Limb (tissue), 2 donors: Measurements from ENCODE around the gene IFNAR2.
"Not testable (repeated sequence)": the region's sequence is repeated elsewhere in the genome, so short reads cannot be mapped to it uniquely, and the experiment has no call there.

ENCODE experiments used
- DNase-seq, 2 donors: peaks; one replicate each; pipeline ENCODE4 v3.0.0-alpha.2; 2016; ENCODE audit errors: extremely low spot score in 2 of 2

Gene IFNAR2

DNA sequence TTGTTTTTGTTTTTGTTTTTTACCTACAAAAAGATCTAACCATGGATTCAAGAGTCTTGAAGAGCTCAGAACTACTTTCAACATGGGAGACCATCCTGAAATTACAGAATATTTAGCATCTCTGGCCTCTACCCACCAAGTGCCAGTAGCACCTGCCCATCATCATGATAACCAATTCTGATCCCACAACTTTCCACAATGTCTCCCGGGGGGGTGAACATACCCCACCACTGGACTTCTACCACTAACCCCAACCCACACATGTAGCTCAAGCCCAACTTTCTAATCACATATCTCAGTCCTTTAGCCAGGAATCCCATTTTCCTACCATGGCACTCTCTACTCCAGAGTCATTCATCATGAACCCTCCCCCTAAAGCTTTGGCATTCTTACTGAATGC lies 15.7 kb upstream of the IFNAR2 start:
- no peak for DNase-seq

DNA sequence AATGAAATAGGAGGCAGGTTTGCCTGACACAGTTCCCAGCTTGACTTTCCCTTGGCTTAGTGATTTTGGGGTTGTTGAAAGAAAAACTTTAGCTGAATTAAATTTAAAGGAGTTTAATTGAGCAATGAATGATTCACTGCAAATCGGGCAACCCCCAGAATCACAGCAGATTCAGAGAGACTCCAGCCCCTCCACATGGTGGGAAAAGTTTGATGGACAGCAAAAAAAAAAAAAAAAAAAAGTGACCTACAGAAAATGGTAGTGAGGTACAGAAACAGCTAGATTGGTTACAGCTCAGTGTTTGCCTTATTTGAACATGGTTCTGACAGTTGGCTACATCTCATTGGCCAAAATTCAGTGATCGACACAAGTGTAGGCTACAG lies 12.6 kb upstream of the IFNAR2 start:
- no peak for DNase-seq

DNA sequence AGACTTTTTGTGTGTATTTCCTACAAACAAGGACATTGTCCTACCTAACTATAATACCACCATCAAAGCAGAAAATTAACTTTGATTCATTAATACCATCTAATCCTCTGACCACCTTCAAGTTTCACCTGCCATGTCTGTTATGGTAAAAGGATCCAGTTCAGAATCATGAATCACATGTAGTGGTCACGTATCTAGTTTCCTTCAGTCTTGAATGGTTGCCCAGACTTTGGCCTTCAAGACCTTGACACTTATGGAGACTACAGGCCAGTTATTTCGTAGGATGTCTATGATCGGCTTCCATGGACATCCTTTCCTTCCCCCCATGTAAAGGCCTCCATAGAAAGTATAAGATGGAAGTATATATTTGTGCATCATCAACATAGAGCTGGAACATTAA lies 10.4 kb upstream of the IFNAR2 start:
- no peak for DNase-seq

DNA sequence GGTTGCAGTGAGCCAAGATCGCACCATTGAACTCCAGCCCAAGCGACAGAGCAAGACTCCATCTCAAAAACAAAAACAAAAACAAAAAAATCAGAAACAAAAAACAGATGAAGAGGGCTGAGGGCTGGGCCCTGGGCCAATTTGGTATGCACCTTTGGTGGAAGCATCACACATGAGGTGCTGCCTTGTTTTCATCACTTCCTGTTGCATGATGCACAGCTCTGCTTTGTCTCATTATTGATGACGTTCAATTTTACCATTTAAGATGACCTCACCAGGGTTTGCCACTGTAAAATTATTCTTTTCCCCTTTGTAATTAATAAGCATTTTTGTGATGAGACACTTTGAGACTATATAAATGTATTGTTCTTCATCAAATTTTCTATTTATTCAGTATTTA lies 9.8 kb upstream of the IFNAR2 start:
- DNase-seq: no peak

DNA sequence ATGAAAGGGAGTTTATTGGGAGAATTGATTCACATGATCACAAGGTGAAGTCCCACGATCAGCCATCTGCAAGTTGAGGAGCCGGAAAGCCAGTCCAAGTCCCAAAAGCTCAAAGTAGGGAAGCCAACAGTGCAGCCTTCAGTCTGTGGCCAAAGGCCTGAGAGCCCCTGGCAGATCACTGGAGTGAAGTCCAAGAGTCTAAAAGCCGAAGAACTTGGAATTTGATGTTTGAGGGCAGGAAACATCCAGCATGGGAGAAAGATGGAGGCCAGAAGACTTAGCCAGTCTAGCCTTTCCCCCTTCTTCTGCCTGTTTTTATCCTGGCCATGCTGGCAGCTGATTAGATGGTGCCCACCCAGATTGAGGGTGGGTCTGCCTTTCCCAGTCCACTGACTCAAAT lies 4.4 kb upstream of the IFNAR2 start:
- DNase-seq: not testable (repeated sequence)

DNA sequence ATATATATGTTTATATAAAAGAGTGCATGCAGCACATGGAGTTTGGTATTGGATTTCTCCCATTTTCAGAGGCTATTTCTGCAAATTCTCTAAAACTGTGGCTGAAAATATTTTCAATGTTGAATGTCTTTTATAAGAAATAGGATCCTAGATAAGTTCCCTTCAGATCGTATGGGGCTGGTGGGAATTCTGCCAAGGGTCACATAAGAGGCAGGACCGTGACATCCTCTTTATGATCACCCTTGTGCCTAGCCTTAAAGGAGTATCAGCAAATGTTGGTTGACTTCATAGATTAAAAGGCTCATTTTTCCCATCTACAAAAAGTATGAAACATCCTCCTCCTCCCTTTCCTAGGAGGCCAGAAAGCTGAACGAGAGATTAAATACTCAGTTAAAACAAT lies 1.3 kb upstream of the IFNAR2 start:
- DNase-seq: no peak

DNA sequence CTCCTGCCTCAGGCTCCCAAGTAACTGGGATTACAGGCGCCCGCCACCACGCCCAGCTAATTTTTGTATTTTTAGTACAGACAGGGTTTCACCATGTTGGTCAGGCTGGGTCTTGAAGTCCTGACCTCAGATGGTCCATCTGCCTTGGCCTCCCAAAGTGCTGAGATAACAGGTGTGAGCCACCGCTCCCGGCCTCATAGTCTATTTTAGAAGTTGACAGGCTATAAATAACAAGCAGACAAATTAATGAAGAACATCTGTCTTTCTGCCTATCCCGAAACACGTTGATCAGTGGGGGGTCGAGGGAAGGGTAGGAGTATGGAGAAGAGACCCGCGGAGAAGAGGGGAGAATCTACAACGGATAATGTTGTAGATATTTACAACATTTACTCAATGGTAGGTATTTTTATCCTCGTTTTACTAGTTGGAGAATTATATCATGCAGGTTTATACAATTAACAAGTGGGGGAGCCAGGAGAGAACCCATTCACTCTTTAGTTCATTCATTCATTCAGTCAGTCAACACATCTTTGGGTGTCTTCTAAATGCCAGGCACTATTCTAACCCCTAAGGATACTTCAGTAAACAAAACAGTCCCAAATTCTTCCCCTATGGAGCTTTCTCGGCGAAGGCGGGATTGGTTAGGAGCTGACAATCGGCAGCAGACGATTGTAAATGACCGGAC lies 497 bp upstream of the IFNAR2 start:
- no peak for DNase-seq

DNA sequence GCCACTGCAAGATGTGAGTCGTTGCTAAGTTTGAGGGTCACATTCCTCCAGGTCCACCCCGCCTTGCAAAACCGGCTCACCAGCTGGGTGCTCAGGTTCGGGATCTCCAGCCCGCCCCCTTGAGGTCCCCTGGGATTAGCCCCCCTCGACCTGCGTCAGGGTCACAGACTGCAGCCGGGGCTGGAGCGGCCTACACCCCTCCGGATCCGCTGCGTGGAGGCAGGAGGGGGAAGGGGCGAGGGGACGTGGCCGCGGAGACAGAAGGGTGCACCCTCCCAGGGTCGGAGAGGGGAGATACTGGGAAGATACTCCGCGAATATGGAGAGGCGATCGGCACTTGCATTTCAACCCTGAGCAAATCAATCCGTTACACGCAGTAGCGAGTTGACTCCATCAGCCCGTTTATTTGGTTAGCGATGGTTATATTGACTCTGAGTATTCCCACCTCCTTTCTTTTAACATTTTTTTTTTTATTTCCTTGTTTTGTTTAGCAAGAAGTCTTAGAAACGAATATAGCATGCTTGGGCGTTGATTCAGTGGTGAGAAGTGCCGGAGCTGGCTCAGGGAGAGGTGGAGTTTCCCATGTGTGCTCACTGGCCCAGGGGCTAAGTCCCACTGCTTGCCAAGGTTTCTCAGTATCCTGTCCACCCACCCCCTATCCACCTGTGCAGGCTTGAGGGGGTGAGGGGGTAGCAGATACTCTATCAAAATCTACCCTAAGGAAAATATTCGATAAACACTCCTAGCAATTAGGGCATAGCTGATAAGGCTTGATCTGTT lies 997 bp downstream of the IFNAR2 start:
- peak in 1 of 2 donors; percentile 77 for DNase-seq

DNA sequence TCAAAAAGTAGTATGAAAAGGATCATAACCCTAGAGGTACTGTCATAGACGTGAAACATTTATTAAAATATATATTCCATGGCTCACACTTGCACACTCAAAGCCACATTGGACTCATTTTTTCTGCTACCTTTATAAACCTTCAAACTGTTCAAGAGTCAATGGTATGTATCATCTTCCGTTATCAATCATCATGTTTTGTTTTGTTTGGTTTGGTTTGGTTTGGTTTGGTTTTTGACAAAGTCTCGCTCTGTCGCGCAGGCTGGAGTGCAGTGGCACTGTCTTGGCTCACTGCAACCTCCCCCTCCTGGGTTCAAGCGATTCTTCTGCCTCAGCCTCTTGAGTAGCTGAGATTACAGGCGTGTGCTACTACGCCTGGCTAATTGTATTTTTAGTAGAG lies 1.8 kb downstream of the IFNAR2 start:
- DNase-seq: no peak

DNA sequence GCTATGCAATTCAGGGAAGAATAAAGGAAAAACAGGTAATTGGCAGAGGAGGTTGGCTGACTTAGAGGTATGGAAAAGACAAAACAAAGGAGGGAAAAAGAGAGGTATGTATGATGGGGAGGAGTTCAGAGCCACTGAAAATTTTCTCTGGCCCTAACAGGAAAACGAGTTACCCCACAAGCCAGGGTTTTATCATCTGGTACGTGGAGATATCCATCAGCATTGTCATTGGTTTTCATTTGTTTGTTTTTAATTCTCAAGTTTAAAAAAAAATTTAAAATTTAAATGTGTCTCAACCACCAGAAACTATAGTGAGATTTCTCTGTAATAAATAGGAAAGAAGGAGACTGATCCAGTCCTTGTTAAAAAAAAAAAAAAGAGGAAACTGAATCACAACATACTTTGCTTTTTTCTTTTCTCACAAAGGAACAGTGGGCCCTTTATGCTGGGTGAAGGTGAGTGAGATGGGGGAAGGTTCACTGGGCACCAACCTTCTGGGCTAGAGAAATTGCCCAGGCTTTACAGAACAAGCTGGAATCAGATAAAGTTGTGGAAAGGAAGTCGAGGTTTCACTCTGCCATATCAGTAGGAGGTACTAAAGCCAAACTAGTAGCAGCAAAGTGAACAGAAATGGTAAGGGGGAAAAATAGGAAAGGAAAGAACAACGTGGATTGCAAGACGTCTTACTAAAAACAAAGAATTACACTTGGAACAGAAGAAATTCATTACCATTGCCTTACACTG lies 2.7 kb downstream of the IFNAR2 start:
- no peak for DNase-seq

DNA sequence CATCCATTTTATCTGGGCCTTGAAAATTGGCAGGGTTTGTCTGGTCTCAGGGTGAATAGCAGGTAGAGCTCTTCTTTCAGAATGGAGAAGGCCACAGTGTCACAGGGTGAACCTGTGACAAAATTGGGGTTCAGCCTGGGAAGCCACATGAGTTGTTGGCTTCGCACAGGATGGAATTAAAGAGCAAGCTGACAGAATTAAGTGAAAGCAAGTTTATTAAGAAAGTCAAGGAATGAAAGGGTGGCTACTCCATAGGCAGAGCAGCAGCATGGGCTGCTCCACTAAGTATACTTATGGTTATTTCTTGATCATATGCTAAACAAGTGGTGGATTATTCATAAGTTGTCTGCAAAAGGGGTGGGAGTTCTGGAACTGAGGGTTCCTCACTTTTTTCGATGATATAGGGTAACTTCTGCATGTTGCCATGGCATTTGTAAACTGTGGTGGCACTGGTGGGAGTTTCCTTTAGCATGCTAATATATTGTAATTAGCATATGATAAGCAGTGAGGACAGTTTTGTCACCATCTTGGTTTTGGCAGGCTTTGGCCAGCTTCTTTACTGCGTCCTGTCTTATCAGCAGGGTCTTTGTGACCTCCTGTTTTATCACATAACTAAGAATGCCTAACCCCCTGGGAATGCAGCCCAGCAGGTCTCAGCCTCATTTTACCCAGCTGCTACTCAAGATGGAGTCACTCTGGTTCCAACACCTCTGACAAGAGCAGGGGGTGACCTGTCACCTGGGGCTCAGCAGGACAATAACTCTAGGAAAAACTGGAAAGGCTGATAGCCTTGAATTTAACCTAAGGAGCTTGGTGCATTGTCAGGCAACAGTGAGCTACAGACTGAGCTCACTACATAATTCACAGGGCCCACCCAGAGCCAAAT lies 5.1 kb downstream of the IFNAR2 start:
- DNase-seq: no peak

DNA sequence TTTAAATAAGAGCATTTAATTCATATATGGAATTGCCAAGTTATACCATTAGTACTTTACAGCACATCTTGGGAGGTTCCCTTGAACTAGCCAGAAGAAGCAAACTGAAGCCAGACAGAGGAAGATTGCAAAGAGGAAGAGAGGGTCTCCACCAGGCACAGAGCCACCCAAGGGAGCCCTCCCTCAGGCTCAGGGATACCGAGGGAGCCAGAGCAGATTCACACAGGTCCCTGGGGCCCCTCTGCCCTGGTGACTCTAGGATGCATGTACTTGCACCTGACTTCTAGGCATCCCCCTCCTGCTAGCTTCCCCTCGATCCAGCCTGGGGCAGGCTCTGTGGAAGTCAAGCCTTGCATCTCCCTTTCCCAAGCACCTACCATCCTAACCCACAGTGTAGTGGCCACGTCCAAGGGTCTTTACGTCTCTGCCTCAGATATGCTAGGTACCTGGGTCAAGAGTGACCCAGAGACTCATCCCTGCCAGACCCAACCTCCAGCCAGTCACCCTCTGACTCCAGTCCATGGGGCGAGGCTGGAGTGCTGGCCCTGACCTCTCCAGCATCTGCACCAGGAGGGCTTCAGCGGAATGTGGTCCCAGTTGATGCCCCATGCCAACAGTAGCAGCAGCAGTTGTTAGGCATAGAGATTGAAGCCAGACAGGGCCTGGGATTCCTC lies 6.4 kb downstream of the IFNAR2 start:
- DNase-seq: no peak

DNA sequence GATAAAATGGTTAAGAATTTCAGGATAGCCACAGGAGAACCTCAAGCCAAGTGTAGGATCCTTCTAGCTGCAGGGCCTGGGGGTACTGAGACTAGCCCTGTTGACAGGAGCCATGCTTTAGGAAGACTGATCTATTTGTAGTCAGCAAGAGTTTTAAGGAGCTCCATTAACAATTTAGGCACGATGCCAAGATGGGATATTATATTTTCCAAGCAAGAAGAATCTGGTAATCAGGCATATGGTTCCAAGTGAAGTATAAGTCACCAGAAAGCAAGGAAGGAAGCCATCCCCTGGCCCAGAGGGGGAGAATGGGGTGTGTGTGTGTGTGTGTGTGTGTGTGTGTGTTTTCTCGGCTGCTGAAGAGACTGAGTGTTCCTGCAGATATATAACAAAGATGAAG lies 7.0 kb downstream of the IFNAR2 start:
- DNase-seq: peak in 1 of 2 donors; percentile 9

DNA sequence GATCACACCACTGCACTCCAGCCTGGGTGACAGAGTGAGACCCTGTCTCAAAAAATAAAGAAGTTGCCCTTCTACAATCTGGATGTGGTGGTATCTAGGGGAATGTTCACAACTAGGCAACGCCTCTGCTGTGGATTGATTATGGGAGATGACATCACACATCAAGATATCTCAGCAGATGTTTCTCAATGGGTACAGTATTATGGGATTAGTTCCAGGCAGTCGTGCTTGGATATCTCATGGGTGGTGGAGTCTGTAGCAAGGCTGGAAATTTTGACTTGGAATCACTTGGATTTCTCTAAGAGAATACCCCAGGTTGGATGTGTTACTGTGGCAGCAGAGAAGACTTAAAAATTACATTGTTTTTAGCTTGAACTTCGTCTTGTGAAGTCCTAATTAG lies 7.7 kb downstream of the IFNAR2 start:
- DNase-seq: no peak

DNA sequence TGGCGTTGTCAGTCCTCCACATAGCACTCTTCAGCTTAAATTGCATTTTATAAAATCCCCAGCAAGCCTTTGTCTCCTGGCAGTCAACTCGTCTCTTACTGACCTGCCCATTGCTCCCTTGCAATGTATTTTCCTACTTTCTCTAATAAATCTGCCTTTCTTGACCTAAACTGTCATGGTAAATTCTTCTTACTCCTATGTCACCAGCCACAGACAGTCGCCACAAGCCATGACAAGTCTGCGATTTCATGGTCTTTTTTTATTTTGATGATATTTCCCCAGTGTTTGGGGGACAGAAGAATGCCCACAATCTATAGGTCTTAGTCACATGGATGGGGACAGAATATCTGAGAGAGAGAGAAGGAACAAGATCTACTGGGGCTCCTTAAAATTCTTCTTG lies 8.4 kb downstream of the IFNAR2 start:
- no peak for DNase-seq

DNA sequence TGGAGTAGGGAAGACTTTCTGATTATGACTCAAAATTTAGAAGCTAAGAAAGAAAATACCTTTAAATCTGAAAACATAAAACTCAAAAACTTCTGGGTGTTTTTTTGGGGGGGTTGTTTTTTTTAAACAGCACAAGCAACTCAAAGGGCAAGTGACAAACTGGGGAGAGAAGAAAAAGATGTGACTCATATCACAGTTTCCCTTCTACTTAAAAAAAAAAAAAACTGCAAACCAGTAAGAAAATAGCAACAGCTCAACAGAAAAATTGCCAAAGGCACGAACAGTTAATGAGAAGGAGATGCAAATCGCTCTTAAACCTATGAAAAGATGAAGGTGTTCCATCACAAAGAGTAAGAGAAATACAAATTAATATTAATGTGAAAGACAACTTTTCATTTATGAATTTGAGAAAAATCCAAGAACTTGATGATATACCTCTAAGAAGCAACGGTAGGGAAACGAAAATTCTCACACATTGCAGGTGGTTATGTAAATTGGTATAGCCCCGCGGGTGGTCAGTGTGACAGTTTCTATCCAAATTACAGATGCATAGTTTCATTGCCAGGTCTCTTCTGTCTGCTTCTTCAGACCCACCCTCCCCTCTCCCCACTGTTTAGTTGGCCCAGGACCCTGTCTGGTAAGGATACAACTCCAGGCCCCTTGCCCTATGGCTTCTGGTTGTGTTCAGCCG lies 9.0 kb downstream of the IFNAR2 start:
- DNase-seq: no peak

DNA sequence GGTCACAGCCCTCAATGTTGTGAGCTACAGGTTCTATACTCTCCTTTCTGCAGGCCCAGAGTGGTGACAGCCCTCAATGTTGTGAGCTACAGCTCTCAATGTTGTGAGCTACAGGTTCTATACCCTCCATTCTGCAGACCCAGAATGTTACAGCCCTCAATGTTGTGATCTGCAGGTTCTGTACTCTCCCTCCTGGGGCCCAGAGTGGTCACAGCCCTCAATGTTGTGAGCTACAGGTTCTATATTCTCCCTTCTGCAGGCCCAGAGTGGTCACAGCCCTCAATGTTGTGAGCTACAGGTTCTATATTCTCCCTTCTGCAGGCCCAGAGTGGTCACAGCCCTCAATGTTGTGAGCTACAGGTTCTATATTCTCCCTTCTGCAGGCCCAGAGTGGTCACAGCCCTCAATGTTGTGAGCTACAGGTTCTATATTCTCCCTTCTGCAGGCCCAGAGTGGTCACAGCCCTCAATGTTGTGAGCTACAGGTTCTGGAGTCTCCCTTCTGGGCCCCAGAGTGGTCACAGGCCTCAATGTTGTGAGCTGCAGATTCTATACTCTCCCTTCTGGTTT lies 9.9 kb downstream of the IFNAR2 start:
- DNase-seq: not testable (repeated sequence)

DNA sequence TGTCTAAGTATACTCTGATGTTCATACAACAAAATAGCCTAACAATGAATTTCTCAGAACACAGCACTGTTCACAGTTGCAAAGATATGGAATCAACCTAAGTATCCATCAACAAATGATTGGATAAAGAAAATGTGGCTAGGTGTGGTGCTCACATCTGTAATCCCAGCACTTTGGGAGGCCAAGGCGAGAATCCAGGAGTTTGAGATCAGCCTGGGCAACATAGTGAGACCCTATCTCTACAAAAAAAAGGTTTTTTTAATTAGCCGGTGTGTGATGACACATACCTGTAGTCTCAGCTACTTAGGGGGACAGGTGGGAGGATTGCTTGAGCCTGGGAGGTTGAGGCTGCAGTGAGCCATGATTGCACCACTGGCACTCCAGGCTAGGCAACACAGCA lies 10.7 kb downstream of the IFNAR2 start:
- DNase-seq: no peak

DNA sequence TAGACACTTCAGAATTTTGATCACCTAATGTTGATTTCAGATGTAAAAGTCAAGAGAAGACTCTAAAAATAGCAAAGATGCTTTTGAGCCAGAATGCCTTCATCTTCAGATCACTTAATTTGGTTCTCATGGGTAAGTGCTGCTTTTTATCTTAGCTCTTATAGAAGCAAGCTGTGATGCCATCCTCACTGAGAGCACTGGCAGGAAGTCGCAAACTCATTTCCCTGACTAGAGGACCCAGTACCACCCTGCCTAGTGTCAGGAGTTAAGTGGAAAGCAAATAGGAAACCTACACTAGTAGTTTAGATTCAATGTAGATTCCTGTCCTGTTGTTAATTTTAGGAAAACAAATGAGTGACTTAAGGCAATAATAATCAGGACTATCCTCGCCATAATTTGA lies 12.1 kb downstream of the IFNAR2 start:
- no peak for DNase-seq

DNA sequence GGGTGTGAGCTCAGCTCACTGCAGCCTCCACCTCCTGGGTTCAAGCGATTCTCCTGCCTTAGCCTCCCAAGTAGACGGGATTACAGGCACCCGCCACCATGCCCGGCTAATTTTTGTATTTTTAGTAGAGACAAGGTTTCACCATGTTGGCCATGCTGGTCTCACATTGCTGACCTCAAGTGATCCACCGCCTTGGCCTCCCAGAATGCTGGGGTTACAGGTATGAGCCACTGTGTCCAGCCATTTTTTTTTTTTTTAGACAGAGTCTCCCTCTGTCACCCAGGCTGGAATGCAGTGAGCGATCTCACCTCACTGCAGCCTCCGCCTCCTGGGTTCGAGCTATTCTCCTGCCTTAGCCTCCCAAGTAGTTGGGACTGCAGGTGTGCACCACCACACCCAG lies 13.1 kb downstream of the IFNAR2 start:
- DNase-seq: not testable (repeated sequence)
